ENCODE measurements around the gene DMPK.
"Not testable (repeated sequence)": the region's sequence is repeated elsewhere in the genome, so short reads cannot be mapped to it uniquely, and the experiment has no call there.

The DMPK gene

DNA sequence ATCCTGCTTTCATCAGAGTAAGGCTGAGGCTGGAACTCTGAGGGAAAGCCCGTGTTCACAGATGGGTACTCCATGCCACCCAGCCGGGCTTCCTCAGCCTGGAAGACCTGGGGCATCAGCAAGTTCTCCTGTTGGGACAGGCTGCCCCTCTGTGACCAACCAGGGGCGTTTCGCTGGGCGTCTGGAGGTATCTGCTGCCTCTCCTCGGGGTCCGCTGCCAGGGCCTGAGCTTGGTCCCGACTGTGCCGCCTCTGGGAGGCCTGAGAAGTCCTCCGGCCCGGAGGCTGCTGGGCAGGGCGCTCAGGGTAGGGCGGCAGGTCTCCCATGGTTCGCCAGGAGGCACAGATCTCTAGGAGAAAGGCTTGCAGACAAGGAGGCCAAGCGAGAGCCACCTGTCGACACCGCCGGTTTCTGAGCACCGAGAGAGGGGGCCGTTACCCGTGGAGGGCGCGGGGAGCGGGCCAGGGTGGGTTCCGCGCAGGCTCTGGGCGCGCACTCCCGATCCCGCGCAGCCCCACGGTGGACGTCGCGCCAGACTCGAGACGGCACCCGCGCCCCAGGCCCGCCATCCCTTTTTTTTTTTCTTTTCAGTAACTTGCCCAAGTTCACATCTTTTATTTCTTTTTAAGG, 32.7 kb upstream of the DMPK start, which contains the start of gene RSPH6A:
Gene RSPH6A, minus strand, starts transcription at position 458 of the 630 bp plus-strand sequence. Its CDS starts 132 bp downstream, at position 326.
- DNase-seq (ENCODE audit: low read depth) = no peak

DNA sequence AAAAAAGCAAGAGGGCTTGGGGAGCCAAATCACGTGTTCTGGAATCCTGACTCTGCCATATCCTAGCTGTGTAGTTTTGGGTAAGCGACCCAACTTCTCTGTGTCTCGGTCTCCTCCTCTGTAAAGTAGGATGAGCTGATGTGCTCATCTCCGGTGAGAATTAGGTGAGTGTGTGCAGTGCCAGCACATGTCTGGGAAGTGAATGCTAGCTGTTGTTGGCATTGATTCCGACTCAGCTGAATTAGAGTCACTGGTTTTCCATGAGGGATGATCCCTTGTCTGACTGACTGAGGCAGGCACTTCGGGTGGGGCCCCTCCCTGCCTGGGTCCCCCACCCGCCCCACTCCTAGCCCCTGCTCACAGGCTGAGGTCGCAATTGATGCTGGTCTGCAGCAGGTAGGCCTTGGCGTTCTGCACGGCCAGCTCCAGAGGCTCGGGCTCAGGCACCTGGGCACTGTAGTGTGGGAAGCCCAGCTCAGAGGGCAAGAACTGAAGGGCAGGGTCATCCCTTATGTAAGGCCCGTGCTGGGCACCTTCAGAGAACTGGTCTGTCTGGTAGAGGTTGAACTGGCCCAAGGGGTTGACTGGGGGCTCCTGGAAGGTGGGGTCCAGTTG, 32.0 kb upstream of the DMPK start:
- no peak for DNase-seq (ENCODE audit: low read depth)

DNA sequence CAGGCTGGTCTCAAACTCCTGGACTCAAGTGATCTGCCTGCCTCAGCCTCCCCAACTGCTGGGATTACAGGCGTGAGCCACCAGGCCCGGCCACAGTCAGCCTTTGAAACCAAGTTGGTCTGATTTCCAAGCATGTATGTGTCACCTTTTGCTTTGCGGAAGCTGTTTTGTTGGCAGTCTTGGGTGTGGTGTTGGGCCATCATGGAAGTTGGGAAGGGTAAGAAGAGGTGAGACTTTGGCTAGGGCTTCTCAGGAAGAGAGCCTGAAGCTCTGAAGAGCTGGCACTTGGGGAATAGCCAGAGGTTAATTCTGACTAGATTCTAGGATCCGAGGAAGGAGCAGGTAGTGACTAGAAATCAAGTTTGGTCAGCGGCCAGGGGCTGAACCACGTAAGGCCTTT, 30.0 kb upstream of the DMPK start:
- DNase-seq (ENCODE audit: low read depth) = no peak

DNA sequence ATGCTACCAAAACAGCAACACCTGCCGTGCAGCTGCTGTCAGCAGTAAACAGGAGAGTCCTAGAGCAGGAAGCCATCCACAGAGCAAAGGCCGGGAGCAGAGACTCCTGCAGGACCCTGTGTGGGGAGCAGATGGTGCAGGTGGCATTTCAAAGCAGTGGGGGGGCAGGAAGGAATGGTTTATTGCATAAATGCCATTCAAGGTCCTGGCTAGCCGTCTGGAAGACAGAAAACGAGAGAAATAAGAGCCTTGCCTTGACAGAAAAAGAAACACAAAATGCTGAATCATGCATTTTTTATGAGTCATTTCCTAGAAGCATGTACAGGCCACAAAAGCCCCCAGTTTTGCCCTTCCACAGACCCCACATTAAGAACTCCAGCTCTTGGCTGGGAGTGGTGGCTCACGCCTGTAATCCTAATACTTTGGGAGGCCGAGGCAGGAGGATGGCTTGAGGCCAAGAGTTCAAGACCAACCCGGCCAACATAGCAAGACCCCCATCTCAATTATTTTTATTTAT, 27.4 kb upstream of the DMPK start:
- no peak for DNase-seq (ENCODE audit: low read depth)

DNA sequence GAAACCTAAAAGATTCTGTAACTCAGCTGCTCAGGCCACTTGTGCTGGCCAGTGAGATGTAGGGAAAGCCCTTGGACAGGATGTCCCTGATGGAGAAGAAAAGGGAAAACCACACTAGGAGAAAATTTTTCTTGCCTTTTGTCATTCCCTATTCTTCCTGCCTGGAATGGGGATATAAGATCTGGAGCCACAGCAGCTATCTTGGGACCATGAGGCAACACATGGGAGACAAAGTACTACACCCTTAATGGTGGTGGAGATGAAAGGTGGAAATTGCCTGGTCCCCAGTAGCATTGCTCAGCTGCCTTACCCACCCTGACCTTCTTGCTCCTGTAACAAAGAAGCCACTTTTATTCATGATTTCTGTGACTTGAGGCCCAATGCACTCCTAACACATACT, 23.4 kb upstream of the DMPK start:
- DNase-seq (ENCODE audit: low read depth) = no peak

DNA sequence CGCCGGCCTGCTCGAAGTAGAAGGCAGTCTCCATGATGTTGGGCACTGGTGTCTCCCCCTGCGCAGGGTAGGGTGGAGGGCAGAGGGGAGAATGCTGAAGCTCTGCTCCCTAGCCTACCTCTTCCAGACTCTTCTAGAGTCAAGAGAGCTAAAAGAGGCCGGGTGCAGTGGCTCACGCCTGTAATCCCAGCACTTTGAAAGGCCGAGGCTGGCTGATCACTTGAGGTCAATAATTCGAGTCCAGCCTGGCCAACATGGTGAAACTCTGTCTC, 22.6 kb upstream of the DMPK start:
- no peak for DNase-seq (ENCODE audit: low read depth)

DNA sequence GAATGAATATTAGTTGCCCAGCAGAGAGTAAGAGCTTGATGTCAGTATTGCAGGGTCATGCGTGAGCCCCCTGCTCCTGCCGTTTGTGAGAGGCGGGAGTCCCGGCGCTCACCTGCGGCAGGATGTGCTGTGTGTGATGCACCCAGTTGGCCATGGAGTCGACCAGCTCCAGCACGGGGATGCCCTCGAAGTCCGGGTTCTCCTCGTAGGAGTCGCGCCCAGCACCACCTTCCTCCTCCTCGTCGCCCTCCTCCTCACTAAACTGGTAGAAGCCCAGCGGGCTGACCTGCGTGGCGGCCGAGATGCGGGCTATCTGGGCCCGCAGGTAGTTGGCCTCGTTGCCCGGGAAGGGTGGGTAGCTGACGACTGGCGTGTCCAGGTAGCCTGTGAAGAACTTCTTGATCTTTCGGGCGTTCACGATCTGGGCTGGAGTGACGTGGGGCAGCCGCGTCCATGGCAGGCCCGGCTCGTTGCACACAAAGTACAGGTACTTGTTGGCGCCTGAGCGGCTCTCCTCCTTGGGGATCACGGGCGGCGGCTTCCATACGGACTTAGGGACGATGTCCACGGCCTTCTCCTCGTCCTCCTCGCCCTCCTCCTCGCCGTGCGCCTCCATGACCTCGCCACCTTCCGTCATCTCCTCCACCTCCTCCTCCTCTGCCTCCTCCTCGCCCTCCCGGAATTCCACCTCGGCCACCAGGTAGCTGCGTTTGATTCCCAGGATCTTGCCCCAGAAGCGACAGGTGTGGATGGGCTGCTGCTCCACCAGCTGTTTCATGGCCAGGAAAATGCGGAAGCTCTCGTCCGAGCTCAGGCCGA, 22.1 kb upstream of the DMPK start:
- no peak for DNase-seq (ENCODE audit: low read depth)

DNA sequence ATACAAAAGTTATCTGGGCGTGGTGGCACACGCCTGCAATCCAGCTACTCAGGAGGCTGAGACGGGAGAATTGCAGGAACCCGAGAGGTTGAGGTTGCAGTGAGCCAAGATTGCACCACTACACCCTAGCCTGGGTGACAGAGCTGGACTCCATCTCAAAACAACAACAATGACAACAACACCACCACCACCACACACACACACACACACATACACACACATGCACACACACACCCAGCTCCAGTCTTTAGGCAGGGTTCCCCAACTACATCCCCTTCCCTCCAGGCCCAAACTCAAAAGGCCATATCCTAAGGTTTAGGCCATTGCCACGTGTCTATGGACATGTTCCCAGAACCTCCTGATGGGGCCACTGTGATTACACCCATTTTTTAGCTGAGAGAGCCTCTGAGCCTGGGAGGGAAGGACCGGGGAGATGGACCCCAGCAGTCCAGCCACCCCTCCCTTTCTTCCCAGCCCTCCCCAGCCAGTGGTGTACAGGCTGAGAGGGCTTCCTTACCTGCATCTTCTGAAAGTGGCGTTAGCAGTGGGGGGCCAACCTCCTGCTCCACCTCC, 19.4 kb upstream of the DMPK start:
- DNase-seq (ENCODE audit: low read depth) = no peak

DNA sequence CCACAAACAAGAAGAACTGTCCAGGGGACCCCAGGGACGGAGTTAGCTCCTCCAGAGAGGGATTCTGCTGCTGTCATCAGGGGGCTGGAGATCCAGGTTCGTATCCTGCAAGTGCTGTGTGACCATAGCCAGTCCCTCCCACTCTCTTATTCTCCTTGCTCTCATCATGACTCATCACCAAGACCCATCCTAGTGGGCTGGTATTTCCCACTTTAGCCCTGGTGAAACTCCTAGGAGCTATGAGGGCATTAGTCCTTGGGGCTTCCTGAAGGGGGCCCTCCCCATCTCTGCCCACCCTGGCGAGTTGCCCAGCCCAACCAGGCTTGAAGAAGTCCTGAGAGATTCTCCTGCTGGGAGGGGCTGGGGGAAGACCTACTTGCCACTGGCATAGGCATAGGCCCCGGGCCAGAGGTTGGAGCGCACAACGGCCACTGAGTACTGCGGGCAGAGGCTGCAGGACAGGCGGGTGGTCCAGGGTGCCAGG, 17.8 kb upstream of the DMPK start:
- DNase-seq (ENCODE audit: low read depth) = no peak

DNA sequence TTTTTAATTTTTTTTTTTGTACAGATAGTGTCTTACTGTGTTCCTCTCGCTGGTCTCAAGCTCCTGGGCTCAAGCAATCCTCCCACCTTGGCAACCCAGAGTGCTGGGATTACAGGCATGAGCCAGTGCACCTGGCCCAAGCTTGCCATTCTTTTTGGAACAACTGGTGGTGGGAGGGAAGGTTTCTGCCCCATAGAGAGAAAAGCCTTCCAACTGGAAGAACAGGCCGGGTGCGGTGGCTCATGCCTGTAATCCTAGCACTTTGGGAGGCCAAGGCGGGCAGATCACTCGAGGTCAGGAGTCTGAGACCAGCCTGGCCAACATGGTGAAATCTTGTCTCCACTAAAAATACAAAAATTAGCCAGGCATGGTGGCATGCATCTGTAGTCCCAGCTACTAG, 17.3 kb upstream of the DMPK start:
- DNase-seq (ENCODE audit: low read depth) = not testable (repeated sequence)

DNA sequence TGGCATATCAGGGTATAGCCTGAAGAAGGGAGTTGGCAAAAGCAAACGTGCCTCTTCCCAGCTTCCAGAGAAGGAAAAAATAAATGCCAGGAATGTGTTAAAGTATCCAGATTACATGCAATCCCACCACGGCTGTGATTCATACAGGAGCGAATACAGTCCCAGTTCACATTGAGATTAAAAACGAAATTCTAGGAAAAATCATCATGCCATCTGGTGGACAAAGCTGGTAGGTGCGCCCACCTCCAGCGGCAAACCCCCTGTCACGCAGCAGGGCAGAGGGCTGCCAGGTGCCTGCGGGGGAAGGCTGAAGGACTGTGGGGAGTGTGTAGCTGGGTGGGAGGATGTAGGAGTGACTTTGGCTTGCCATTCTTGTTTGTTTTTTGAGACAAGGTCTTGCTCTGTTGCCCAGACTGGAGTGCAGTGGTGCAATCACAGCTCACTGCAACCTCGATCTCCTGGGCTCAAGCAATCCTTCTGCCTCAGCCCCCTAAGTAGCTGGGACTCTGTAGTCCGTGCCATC, 16.8 kb upstream of the DMPK start:
- no peak for DNase-seq (ENCODE audit: low read depth)

DNA sequence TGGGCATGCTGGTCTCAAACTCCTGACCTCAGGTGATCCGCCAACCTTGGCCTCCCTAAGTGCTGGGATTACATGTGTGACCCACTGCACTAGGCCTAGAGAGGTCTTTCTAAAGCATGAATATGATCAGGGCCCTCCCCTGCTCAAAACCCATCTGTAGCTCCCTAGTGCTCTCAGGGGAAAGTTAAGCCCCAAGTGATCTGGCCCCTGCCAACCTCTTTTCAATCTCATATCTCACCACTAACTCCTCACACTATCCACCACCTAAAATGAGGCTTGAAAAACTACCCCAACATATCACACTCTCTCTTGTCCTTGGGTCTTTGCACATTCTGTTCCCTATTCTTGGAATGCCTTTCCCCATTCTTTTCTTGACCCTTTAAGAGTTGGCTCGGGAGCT, 12.3 kb upstream of the DMPK start:
- DNase-seq (ENCODE audit: low read depth) = no peak

DNA sequence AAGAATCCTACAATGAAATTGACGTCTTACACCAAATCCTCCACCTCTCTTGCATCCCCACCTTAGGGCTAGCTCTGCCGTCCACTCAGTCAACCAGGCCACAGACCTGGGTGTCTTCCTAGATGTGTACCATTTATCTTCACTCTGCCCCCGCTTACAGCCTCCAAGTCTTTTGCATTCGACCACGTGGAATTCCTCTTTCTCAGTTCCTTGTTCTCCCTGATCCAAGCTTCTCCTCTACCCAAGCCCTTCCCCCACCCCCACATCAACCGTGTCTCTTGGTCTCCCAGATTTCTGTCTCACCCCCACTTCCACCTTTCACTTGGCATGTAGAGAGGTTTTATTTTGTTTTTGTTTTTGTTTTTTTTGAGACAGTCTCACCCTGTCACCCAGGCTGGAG, 11.6 kb upstream of the DMPK start:
- no peak for DNase-seq (ENCODE audit: low read depth)

DNA sequence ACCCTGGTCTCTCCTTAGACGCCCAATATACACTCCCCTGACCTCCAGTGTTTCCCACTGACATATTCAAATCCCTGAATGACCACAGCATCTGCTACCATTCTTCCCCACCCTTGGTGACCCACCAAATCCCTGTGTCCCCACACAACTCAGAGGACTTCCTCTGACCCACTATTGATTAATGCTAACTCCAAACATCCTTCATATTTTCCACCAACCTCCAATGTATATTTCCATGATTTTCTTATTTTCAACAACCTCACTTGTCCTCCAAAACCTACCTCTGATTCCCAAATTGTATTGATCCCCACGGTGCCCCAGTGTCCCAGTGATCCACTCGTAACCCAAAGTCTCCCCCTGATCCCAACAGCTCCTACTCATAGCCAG, 10.9 kb upstream of the DMPK start:
- DNase-seq (ENCODE audit: low read depth) = no peak

DNA sequence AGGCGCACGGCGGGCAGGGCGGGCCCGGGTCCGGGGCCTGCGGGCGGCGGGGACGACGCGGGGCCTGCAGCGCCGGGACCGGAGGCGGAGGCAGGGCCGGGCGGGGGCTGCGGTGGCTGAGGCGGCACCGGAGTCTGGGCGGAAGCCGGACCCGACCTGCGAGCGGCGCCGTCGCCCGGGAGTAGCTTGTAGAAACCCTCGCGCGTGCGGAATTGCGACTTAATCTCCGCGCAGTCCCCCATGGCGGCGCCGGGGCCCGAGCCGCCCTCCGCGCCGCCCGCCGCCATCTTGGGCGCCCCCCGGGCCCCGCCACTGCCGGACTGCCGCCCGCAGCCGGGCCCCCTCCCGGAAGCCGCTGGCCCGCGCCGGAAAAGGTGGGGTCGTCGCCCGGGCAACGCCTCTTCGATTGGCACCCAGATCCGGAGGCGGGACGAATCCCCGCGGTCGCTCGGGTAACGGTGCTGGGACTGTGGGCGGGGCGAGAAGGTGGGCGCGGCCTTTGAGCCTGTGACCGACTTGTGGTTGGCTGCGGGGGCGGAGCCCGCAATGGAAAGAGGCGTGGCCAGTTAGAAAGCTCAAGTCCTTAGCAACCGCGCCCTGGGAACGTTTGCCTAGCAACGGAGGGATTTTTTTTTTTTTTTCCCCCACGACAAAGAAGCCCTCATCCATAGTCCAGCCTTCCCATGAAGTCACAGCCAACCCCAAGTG, 10.3 kb upstream of the DMPK start, which contains the start of gene DMWD:
Gene DMWD, minus strand, starts transcription at position 376 of the 708 bp plus-strand sequence. Its CDS starts 89 bp downstream, at position 287.
- peak; percentile 97 for DNase-seq (ENCODE audit: low read depth)

DNA sequence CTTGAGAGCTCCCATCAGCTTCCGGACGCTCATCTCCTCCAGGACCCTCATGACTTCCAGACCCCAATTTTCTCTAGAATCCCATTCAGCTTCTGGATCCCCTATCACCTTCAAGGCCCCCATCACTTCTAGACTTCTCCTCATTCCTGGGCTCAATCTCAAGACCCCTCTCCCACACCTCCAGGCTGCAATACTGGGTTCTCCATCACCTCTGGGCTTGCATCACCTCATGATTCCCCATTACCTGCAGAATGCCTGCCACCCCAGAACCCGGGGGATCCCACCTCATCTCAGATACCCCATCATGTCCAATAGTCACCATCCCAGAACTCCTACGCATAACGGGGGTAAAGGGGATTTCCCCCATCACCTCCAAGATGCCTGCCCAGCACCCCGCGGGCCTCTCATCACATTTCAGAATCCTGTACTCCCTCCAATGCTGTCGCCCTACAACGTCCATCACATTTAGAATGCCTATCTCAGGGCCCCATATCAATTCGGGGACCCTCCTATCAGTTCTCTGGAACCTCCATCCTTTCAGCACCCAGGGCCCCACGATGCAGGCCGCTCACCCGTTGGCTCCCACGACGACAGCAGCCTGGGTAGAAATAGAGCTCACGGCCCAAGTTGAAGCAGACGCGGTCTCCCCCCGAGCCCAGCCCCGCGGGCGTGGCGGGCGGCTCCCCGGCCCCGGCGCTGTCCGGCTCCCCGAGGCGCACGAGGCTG, 9.6 kb upstream of the DMPK start:
- DNase-seq (ENCODE audit: low read depth) = no peak

DNA sequence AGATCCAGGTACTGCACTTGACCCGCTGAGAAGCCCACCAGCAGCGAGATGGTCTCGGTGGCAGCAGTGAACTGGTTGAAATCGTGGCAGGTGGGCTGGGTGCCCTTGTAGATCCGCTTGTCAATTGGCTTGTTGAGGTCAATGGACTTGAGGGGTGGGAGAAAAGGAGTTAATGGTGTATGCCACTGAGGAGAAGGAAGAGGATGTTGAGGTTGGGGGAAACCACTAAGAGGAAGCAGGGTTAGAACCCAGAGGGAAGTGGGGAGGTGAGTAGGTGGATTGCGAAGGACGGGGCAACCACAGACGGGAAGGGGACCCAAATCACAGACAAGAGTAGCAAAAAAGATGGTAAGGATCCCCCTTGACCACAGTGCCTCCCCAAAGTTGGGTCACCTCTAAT, 8.7 kb upstream of the DMPK start:
- peak; percentile 79 for DNase-seq (ENCODE audit: low read depth)

DNA sequence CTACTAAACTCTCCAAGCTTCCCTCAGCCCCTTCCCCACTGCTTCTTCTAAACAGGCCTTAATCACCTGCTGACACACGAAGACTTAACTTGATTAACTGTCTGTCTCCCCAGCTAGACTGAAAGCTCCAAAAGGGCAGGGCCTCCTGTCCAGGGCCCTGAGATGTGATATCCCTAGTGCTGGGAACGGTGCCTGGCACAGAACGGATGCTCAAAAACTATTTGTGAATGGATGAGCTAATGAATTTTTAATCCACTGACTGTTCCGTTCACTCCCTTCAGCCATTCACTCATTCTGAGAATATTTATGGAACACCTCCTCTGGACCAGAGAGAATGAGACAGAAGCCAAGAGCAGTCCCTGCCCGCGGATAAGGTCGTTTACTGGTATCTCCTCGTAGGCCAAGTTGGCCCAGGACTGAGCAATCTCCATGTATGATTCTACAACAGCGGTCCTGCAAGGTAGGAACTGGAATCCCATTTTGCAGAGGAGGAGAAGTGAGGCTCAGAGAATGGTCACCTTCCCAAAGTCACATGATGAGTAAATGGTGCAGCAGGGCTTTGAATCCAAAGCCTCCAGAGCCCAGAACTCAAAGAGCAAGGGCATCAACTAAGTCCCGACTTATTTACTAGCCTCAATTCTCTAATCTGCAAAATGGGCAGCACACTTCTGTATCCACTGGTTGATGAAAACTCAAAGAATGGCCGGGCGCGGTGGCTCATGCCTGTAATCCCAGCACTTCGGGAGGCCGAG, 6.9 kb upstream of the DMPK start:
- DNase-seq (ENCODE audit: low read depth) = no peak

DNA sequence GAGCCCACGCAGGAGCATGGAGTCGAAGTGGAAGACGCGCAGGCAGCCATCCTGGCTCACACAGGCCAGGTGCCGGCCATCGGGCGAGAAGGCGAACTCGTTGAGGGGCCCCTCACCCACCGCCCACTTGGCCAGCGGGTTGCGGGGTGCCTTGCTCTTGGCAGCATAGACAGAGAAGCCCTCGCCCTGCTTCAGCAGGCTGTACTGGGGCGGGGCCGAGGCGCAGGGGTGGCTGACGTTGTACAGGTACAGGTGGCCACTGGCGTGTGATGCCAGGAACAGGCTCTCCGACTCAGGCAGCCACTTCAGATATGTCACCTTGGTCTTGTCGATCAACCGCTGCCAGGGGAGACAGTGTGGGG, 4.2 kb upstream of the DMPK start:
- no peak for DNase-seq (ENCODE audit: low read depth)

DNA sequence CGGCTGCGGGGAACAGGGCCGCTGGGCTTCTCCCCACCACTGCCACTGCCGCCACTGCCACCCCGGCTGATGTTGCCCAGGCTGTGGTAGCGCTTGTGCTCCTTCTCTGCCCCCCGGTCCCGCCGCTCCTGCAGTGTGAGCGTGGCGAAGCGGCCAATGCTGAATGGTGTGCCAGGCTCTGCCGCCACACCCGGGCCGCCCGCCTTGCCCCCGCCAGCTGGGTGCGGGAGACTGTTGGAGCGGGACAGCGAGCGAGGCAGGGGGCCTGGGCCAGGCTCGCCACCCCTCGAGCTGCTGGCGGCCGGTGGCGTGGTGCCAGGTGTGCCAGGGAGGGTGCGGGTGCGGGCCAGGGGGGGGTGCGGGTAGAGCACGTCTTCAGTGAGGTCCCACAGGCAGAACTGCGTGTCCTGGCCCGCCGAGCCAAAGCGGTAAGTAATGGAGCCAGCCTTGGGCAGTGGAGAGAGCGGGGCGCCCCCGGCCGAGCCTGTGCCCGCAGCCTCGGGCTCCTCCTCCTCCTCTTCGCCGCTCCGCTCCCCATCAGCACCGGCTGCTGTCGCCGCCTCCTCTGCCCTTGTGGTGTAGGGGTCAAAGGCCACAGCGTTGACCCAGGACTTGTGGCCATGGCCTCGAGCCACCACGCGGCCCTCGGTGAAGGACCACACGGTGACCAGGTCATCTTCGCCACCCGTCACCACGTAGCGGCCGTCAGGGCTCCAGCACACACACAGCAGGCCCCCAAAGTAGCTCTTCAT, 3.7 kb upstream of the DMPK start:
- no peak for DNase-seq (ENCODE audit: low read depth)

Measured in CMK (cell line).